ENCODE measurements around the gene PCNT.
"Not testable (repeated sequence)": the region's sequence is repeated elsewhere in the genome, so short reads cannot be mapped to it uniquely, and the experiment has no call there.

Gene PCNT

DNA sequence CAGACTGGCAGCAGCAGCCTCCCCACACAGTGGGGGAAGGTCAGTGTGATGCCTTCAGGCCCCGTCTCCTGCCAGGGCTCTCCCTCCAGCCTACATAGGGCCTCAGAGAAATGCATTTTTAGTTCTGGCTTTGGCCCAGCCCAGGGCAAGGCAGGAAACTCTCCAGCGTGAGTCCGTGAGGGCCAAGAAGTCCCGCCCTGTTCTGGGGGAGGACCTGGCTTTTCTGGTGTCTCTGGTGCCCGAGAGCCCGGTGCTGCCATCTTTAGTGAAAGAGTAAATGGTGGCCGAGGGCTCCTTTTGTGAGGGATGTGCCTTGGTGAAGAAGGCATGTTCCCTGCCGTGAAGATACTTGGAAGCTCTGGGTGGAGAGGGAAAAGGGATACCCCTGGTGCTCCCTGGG, 120.0 kb downstream of the PCNT start:
- no peak for DNase-seq (ENCODE audit: low spot score)

DNA sequence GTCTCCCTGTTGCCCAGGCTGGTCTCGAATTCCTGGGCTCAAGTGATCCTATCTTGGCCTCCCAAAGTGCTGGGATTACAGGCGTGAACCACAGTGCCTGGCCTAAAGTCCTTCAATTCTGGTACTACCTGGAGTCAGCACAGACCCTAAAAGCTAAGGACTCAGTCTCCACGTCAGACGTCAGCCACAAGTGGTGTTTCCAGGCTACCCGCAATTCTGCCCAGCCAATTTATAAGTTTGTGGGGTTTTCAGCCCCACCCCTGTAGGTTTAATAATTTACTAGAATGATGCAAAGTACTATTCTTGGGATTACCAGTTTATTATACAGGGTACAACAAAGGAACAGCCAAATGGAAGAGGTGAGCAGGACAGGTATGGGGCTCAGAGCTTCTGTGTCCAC, 124.2 kb downstream of the PCNT start:
- no peak for DNase-seq (ENCODE audit: low spot score)

DNA sequence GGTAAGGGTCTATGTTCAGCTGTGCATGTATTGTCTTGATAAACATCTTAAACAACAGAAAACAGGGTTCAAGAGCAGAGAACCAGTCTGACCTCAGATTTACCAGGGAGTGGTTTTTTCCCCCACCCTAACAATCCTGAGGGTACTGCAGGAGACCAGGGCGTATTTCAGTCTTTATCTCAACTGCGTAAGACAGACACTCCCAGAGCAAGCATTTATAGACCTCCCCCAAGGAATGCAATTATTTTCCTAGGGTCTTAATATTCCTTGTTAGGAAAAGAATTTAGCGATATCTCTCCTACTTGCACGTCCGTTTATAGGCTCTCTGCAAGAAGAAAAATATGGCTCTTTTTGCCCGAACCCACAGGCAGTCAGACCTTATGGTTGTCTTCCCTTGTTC, 124.9 kb downstream of the PCNT start:
- not testable (repeated sequence) for DNase-seq (ENCODE audit: low spot score)

DNA sequence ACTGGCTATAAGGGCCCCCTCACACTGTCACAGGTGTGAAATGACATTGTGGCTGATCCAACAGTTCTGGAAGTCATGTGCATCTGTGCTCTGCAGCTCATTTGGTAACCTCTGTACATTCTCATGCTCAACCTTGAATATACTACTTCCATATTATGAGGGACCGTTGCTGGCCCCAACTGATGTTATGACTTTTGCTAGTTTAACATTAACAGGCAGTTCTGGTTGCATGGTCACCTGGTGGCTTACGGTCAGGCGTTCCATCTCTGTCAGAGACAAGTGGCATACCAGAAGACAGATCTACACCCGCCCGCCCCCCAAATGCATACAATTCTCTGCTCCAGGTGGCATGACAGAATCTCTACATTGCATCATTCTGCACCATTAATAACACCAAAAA, 128.8 kb downstream of the PCNT start:
- DNase-seq (ENCODE audit: low spot score) = no peak

DNA sequence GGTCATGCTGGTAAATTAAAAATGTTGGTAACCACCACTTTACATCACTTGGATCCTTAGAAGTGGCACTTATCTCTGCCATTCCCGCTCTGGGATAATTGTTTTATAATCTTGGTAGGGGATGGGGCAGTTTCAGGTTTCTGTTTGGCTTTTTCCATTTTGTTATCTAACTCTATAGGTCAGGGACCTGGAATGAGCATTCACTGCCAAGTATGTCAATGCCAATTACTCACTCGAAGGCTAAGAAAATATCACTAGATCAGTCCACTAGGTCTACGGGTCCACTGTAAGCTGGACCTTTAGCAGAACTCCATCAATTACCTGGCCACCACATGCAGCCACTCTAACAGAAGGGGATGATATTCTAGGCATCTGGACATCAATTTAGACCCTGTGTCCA, 130.2 kb downstream of the PCNT start:
- DNase-seq (ENCODE audit: low spot score) = no peak

DNA sequence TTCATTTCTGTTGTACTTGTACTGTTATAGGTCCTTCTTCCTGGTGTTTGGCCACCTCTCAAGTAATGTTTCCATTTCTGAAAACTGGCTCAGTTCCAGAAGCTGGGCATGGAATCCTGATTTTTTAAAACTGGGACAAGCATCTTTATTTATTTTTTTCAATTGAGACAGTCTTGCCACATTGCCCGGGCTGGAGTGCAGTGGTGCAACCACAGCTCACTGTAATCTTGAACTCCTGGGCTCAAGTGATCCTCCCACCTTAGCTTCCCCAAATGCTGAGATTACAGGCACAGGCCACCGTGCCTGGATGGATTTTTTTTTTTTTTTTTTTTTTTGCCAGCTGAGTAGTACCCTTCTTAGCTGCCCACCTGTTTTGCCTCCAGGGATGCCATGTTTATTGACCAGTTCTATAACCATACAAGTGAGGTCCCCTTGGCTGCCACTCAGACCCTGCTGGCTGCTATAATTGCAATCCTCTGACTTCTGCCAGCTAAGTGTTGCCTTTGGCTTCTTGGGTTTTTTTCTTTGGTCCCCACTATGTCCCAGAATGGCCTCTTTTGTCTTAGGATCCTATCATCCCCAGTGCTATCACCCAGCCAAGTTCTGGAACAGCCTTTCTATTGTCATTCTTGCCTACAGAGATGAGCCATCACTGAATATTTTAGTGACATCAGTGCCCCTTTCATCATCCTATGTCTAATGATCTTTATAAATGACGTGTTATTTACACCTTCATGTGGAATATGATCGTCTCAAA, 130.9 kb downstream of the PCNT start:
- DNase-seq (ENCODE audit: low spot score) = no peak

DNA sequence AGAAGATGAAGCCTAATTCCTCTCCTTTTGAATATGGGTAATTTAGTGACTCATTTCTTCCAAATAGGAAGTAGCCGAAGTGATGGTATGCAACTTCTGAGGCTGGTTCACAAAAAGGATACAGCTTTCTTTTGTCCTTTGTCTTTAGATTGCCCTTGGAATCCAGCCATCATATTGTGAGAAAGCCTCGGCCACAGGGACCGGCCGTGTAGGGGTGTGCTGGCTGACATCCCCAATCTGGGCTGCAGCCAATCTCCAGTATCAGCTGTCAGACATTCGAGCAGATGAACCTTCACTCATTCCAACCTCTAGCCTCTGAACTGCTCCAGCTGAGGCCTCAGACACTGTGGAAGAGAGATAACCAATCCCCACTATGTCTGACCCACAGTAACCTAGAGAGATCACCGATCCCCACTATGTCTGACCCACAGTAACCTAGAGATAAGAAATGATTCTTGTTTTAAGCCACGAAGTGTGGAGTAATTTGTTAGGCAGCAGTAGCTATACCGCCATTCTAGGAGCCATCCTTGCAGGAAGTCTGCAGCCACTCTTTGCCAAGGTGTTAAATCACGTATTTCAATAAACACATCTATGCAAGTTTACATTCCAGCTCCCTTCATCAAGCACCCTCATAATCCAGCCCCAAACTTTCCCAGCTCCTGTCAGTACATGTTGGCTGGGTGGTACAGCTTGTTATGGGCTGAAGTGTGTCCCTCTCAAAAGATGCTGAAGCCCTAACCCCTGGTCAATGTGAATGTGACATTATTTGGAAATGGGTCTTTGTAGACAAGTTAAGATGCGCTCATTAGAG, 131.8 kb downstream of the PCNT start:
- DNase-seq (ENCODE audit: low spot score) = no peak

DNA sequence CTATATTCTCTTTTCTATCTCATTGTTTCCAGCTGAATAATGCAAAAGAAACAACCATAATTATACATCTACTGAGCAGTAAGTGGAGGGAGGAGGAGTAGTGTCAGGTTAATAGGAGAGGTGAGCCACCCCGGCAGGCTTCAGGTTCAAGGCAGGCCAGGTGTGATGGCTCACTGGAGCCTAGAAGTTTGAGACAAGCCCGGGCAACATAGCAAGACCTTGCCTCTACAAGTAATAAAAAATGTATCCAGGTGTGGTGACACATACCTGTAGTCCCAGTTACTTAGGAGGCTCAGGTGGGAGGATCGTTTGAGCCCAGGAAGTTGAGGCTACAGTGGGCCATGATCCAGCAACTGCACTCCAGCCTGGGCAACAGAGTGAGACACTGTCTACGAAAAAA, 132.8 kb downstream of the PCNT start:
- no peak for DNase-seq (ENCODE audit: low spot score)

DNA sequence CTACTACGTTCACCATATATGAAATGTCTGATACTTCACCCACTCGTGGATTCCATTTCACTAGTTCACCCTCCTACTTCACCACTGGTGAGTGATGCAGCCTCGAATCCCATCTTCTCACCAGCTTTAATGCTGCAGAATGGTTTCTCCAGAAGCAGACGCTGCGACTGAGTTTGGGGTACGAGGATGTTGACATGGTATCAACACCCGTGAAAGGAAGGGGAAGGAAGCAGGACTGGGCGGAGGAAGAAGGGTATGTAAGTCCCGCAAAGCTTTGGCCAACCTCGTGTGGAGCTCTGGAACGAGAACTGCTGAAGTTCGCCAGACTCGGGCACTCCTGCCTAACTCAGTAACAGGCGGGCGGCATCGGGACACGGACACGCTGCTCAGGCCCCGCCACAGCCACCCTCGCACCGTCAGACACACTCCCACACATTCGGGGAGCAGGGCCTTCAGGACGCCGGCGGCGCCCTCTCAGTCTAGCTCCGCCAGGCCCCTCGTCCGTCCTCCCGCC, 133.9 kb downstream of the PCNT start:
- peak; percentile 33 for DNase-seq (ENCODE audit: low spot score)

DNA sequence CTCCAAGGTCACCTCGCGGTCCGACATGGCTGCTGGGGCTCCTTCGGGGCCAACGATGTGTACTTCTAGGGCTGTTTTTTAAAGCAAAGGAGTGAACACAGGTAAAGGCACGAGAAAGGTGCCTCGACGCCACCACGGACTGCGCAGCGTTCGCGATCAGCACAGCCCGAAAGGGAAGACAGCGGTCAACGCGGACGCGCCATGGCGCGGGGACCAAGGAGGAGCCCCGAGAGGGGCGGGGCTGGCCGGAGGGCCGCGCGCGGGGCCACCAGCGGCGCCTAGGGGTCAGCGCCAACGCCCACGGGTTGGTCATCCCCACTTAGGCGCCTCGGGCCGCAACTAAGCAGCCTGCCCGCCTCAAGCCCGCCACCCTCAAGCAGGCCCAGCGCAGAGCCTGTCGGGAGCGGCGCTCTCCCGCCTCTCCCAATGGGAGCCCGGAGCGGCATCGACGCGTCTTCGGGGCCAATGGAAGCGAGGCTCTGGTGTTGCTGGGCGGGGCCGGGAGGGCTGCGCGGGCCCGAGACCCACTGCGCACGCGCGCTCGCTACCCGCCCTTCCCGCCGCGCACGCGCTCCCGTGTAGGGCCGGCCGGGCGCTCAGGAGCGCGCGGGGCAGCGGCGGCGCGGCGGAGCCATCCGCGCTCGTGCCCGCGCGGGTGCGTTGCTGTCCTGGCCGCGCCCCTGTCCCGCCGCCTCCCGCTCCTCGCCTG, 134.5 kb downstream of the PCNT start, which contains the start of gene DIP2A:
Gene DIP2A, plus strand, starts transcription at position 577 of the 709 bp plus-strand sequence. CDS start 241 bp downstream, outside the sequence.
- peak; percentile 96 for DNase-seq (ENCODE audit: low spot score)

DNA sequence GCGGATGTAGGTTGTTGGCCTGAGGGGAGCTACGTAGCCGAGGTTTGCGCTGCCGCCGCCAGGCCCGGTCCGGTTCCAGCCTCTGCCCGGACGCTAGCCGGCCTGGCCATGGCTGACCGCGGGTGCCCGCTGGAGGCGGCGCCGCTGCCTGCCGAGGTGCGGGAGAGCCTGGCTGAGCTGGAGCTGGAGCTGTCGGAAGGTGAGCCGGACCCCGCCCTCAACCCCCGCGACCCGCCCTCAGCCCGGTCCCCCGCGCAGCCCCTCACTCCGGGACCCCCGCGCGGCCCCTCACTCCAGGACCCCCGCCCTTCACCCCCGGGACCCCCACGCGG, 135.0 kb downstream of the PCNT start:
- DNase-seq (ENCODE audit: low spot score) = no peak

DNA sequence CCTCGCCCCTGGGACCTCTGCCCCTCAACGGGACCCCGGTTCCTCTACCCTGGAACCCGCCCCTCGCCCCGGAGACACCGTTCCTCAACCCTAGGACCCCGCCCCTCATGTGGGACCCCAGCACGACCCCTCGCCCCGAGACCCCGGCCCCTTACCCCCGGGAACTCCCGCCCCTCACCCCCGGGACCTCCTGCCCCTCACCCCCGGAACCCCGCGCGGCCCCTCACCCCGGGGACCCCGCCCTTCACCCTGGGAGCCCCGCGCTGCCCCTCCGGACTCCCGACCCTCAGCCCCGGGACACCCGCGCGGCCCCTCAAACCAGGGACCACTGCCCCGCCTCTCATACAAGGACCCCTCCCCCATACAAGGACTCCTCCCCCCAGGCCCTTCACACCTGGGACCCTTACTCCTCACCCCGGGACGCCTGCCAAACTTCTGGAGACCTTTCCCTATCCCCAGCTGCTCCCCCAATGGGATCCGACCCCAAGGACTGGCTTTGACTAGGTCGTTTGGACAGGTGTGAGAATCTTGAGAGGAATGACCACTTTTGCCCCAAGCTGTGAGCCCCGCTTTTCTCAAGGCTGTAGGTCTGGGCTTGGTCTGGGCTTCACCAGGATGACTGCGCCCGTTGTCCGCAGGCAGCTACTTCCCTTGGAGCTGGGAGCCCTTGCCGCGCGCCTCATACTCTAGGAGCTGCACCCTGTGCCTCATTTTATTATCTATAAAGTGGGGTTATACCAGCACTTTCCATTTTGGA, 135.6 kb downstream of the PCNT start:
- peak; percentile 4 for DNase-seq (ENCODE audit: low spot score)

DNA sequence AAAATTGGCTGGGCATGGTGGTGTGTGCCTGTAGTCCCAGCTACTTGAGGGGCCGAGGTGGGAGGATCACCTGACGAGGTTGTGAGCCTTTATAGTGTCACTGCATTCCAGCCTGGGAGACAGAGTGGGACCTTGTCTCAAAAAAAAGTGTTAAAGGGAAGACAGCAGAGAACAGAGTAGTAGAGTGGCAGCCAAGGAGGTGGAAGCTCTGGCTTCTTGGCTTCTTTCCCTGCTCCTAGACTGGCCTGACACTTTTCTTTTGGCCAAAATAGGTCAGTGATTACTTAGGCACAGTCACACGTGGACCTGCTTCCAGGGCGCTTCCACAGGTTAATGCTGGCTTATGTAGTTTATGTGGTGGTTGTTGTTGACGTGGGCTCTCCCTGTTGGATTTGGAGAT, 138.0 kb downstream of the PCNT start:
- no peak for DNase-seq (ENCODE audit: low spot score)

DNA sequence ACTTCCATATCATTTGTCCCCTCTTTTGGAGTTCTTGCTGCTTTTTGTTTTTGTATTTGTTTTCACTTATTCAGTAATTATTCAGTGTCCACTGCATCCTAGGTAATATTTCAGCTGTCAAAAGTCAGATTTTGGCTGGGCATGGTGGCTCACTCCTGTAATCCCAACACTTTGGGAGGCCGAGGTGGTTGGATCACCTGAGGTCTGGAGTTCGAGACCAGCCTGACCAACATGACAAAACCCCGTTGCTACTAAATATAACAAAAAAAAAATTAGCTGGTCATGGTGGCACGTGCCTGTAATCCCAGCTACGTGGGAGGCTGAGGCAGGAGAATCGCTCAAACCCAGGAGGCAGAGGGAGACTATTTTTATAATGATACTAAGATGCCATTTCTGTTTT, 141.2 kb downstream of the PCNT start:
- not testable (repeated sequence) for DNase-seq (ENCODE audit: low spot score)

DNA sequence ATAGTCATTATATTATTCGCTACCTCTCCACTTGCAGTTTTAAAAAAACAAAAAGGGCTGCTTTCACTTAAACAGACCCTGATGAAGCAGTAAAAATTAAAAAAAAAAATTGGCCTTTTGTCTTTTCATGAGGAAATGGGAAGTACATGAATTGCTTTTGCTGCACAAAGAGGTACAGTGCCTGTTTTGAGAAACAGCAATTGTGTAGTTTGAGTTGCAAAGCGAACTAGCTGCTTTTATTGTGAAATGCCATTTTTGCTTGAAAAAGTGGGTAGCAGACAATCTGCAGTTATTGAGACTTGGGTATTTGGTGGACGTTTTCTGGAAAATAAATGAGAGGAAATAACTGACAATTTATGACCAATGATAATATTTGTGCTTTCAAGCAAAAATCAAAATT, 141.7 kb downstream of the PCNT start:
- no peak for DNase-seq (ENCODE audit: low spot score)

DNA sequence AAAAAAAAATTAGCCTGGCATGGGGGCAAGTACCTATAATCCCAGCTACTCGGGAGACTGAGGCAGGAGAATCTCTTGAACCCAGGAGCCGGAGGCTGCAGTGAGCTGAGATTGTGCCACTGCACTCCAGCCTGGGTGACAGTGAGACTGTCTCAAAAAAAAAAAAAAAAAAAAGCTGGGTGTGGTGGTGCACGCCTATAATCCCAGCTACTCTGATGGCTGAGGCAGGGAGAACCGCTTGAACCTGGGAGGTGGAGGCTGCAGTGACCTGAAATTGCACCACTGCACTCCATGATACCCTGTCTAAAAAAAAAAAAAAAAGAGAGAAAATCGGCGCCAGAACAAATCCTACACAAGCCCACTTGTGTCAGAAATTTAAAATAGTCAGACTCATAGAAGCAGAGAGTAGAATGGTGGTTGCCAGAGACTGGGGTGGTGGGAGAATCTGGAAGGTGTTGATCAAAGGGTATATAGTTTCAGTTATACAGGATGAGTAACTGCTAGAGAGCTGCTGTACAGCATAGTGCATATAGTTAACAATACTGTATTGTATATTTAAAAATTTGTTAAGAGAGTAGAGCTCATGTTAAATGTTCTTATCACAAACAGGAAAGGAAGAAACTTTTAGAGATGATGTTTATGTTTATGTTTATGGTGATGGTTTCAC, 144.3 kb downstream of the PCNT start:
- no peak for DNase-seq (ENCODE audit: low spot score)

DNA sequence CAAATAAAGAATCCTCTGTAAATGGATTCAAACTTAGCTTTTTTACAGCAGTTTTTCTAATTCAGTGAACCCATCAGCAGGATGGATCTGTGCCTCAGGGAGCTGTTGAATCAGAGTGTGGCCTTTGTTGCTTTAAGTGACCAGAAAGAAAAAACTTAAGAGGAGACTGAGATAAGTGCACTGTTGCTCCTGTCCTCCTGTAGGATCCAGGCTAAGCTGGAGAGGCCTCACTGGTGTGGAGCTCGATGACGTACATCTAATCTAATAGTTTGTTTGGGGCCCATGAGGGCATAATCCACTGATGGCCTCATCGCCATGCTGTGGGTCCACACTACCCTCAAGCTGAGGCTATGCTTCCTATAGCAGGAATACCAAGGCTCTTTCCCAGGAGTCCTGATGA, 145.3 kb downstream of the PCNT start:
- DNase-seq (ENCODE audit: low spot score) = no peak

DNA sequence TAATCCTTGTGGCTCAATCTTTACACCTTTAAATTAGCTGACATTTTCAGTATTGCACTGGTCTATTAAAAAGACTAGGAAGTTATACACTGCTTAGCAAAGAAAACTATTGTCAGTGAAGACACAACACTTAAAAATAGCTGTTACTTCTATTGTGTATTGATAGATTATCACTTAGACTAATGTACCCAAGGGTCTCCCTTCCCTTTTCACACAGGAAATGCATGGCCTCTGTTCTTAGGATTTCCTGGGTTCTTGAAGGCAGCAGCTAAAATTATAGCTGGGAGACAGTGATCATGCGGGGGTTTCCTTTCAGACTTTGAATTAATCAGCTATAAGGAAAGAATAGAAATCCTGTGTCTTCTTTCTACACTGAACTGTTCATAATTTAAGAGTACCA, 147.6 kb downstream of the PCNT start:
- no peak for DNase-seq (ENCODE audit: low spot score)

DNA sequence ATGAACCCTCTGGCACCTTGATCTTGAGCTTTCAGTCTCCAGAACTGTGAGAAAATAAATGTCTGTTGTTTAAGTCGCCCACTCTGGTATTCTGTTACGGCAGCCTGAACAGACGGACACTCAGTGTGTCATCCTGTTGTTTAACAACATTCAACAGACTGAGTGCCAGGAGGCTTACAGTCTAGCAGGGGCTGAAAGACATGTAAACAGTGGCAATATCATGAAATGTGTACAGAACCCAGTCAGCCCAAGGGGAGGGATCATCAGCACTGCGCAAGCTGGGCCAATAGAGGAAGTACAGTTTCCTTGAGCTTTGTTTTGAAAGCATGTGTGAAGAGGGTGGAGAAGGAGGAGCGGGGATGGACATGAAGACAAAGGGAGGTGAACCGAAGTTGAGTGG, 148.3 kb downstream of the PCNT start:
- DNase-seq (ENCODE audit: low spot score) = no peak

DNA sequence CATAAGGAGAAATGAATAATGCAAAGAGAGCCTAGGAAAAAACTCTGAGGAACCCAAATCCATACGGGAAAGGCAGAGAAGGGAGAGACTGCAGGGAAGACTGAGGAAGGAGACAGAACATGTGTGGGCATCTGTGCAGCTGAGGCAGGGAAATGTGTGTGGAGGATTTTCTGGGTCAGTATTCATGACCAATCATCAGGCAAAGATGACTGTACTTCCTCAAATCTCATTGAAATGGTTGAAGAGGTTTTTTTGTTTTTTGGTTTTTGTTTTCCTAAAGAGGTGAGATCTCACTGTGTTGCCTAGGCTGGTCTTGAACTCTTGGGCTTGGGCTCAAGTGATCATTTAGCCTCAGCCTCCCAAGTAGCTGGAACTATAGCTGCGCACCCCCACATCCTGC, 150.4 kb downstream of the PCNT start:
- DNase-seq (ENCODE audit: low spot score) = no peak

DNA sequence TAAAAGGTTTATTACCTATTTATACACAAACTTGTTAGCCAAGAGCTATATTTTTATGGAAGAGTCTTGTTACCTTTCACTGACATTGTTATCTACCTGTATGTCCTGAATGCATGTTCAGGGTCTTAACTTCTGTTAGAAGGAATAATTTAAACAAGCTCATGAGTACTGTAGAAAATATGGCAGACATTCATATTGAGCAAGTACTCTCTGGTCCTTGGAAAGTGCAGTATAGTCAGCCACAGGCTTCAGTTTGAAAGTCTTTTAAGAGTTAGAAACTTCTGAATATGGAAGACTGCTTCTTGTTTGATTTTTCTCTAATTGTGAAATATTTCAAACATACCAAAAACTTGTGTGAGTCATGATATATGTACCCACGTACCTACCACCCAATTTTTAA, 151.3 kb downstream of the PCNT start:
- DNase-seq (ENCODE audit: low spot score) = no peak

All from SK-N-DZ (cell line).